NCI-H69 (cell line): ENCODE data around the gene HAL.

Experiments used
- DNase-seq: peaks from one replicate; lab custom pipeline; 2025; lab: John Stamatoyannopoulos, UW

The HAL gene

DNA sequence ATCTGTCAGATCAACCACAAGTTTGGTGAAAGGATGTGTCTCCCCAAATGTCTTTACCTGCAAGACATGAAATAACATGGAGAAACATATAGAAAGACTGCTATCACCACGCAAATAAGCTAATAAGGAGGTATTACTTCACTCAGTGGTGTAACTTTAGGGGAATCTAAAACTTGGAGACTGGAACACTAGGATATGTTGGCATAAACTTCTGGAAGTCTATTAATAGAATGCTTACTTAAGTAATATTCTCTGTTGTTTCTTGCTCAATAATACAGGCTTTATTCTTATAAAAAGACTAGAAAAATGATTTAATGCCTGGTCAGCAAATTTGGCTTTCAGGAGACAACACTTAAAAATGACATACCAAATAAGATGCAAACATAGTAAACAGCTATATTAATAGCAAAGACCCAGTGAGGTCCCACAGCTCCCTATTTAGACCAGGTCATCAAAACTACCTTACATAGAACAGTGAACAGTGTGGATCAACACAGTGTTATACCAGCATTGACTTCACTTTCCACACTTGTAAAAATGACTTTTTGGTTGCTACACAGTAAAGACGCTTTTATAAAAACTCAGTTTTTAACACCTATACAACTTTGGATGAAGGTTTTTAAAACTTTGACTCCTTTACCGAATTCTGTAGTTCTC, 18.9 kb upstream of the HAL start:
- no peak for DNase-seq

GRCh38 chr12:96007729-96008128, 11.6 kb upstream of the HAL start:
- DNase-seq: peak; percentile 43

GRCh38 chr12:96006727-96007126, 10.6 kb upstream of the HAL start:
- DNase-seq: no peak

- no peak for DNase-seq
Observed at GRCh38 chr12:96000858-96001257, 4.7 kb upstream of the HAL start.

- no peak for DNase-seq
Observed at GRCh38 chr12:95999484-95999883, 3.3 kb upstream of the HAL start.

GRCh38 chr12:95998611-95999286, 2.6 kb upstream of the HAL start:
- peak; percentile 82 for DNase-seq

DNA sequence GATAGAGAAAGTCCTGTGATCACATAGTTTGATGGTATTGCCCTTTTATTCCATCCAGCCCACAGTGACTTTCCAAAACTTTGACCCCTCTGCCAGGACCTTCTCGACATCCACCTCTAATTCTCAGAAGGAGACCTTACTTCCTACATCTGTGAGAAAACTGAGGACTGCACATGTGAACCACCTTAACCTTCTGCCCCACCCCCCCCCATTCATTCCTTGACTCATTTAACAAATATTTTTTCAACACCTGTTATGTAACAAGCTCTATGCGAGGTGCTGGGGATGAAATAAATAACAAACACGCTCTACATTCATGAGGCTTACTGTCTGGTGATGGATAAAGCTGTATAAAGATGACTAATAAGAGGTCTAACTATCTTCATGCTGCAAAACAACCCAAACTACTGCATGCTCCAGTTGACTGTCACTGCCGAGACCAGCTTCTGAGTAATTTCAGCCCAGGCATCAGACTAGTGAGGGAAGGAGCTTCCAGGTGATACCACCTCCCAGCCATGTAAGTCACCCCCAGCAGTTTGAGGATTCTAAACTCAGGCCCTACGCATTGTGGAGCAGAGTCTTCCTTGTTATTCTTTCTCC, 1.9 kb upstream of the HAL start:
- DNase-seq: no peak

- DNase-seq: no peak
Observed at GRCh38 chr12:95997276-95997675, 1.1 kb upstream of the HAL start.

GRCh38 chr12:95995238-95996031, 709 bp downstream of the HAL start:
- DNase-seq: no peak

DNA sequence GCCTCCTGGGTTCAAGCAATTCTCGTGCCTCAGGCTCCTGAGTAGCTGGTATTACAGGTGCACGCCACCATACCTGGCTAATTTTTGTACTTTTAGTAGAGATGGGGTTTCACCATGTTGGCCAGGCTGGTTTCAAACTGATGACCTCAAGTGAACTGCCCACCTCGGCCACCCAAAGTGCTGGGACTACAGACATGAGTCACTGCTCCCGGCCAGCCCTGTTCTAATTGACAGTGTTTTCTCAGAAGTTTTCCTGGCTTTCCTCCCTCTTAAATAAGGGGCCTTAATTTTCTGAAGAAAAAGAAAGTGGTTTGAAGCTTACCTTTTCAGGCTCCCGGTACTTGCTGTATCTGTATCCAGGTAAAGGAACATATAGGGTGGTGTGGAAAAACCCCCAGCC, 1.7 kb downstream of the HAL start:
- no peak for DNase-seq

DNA sequence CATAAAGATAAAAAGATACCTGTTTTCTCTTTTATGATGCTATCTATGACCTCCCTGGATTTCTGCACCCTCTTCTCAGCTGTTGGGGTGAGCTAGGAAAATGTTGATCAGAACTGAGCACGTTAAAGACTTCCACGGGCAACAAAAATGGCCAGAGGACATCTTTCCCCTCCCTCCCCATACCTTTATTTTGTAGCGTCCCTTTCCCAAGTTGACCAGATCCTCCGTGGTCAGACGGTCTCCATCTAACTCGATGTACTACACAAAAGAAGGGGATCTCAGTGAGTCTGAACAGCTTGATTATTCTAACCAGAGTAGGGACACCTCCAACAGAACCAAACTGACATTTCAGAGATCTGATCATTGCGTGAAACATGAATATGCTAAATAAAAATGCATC, 2.2 kb downstream of the HAL start:
- DNase-seq: no peak

- no peak for DNase-seq
Observed at GRCh38 chr12:95990136-95990535, 6.0 kb downstream of the HAL start.

- DNase-seq: no peak
Observed at GRCh38 chr12:95989504-95990123, 6.5 kb downstream of the HAL start.

GRCh38 chr12:95988506-95989275, 7.5 kb downstream of the HAL start:
- DNase-seq: no peak

DNA sequence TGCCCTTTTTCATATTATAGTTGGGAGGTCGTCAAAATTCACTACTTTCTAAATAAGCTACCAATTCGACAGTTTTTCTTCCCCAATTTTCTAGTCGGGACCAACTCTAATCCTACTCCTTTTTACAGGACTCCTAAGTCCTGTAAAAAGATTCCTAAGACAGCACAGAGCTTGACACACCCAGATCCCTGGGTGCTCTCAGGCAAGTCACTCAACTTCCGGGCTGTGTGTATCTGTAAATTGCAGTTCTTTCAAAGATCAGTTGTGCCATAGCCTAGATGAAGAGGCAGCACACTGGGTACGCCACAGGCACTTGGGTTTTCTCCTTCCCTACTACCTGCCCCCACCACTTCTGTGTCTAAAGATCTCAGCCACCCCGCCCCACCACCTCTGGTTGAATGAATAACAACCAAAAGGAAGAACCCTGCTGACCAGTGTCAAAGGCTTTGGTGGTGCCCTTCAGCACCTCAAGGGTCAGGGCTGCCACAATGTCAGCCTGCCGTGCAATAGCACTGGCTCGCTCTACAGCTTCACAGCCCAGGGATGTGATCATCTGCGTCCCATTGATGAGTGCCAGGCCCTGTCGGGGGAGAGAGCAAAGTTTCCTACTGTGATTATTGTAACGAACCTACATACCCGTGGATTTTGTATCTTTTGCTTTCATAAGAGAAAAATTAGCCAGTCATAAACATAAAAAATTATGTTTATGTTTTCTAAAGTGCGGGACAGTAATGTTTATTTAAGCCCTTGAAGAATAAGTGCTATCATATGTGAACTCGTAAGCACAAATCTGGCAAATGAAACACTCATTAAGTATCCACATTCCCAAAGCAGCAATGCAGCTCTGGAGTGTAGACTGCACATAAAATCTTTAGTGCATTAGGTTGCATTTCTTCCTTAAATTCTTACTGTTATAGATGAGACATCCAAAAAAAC, 9.2 kb downstream of the HAL start:
- no peak for DNase-seq

DNA sequence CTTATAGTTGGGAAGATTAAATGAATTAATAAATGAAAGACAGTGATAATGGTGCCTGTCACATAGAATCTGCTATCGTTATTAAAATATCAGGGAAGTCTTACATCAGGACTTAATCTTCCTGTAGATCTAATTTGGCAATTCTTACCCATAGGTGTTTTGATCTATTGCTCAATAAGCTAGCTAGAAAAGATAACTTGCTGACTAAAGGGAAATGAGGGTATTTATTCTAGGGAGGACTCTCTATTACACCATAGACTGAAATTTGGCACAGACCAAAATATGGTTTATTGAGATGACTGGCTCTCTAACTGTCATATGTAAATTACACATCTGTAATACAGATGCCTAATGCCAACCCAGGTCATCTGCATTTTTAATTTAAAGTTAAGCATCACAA, 11.5 kb downstream of the HAL start:
- DNase-seq: no peak

DNA sequence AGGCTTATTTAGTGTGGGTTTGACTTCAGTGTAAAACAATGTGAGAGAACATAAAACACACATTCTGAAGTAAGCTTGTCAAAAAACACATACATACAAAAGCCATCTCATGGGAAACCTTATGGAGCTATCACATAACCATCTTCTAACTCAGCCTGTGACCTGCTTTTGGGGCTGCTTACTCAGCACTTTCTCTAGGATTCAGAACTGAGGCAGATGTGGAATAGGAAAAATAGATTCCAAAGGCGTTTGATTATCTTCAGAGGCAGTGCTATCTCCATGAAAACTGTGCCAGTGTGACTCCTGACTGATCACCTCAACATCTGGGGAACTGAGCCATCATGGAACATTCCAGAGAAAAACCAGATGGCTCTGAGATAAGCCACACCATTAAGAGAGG, 13.5 kb downstream of the HAL start:
- no peak for DNase-seq

DNA sequence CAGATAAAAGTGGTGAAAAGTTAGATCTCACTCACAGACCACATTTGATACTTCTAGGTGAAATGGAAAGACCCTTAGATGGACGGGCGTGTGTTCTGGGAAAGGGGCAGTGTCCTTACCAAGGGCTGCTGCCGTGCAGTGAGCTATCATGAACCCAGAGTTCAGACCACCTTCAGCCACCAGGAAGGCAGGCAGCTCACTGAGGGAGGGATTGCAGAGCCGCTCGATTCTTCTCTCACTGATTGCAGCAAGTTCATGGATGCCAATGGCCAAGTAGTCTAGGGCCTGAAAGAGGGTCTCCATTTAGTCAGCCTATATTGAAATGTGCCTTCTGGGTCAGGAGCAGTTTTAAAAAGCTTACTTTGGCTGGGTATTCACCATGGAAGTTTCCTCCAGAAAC, 15.7 kb downstream of the HAL start:
- no peak for DNase-seq

- DNase-seq: no peak
Observed at GRCh38 chr12:95978774-95979173, 17.4 kb downstream of the HAL start.

DNA sequence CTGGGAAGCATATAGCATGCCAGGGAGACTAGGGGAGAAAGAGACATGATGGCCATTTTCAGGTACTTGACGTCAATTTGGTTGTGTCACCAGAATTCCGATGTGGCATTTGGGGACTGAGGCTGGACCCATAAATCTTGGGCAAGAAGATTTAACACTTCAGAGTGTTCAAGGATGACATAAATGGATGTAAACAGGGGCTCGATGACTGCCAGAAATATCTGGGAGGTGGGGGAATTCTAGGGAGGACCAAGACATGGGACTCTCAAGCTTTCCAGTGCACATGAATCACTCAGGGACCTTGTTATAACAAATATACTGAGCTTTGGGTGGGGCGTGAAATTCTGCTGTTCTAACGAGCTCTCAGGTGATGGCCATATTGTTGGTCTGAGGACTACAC, 17.8 kb downstream of the HAL start:
- no peak for DNase-seq
